HepG2 (cell line): ENCODE measurements around the gene ACSS2. TPM values are rescaled to one million over a fixed set of nuclear protein-coding genes. Genes with fewer than 3 reads are reported as not detected.

Source experiments
- CEBPG ChIP-seq: IDR thresholded peaks from 2 replicates; pipeline ENCODE4 v1.6.1; 2016
- GZF1 ChIP-seq: sonication (generic); formaldehyde crosslinking; IDR thresholded peaks from 2 replicates; pipeline ENCODE4 v1.5.1; 2020; ENCODE audit warnings: mild to moderate bottlenecking, missing genetic modification reagents
- HMGA1 ChIP-seq: sonication (generic); formaldehyde crosslinking; conservative IDR thresholded peaks from 2 replicates; pipeline ENCODE4 v1.4.0; 2020; ENCODE audit warnings: missing genetic modification reagents
- HNRNPUL1 ChIP-seq: fragments of 200-400 bp; formaldehyde crosslinking; IDR thresholded peaks from 2 replicates; pipeline ENCODE4 v1.6.1; 2017; ENCODE audit warnings: low read depth, mild to moderate bottlenecking, low read length, moderate library complexity
- IKZF4 ChIP-seq: sonication (generic); formaldehyde crosslinking; IDR thresholded peaks from 2 replicates; pipeline ENCODE4 v1.5.1; 2020; ENCODE audit warnings: borderline replicate concordance, mild to moderate bottlenecking, low read depth, missing genetic modification reagents; ENCODE audit errors: not compliant biosample characterization
- KDM1A ChIP-seq: IDR thresholded peaks from 2 replicates; pipeline ENCODE4 v1.6.1; 2016; ENCODE audit warnings: missing compliant biosample characterization
- KDM6A ChIP-seq: IDR thresholded peaks from 2 replicates; pipeline ENCODE4 v1.6.1; 2016; ENCODE audit warnings: low read depth
- MTA3 ChIP-seq: sonication (generic); formaldehyde crosslinking; IDR thresholded peaks from 2 replicates; pipeline ENCODE4 v1.4.0; 2020; ENCODE audit warnings: missing genetic modification reagents
- NCOA2 ChIP-seq: sonication (generic); formaldehyde crosslinking; IDR thresholded peaks from 2 replicates; pipeline ENCODE4 v1.8.0; 2022; ENCODE audit warnings: inconsistent platforms
- NKX3-1 ChIP-seq: sonication (generic); formaldehyde crosslinking; IDR thresholded peaks from 2 replicates; pipeline ENCODE4 v1.5.0; 2020; ENCODE audit warnings: missing genetic modification reagents
- PHF5A ChIP-seq: IDR thresholded peaks from one replicate; pipeline ENCODE4 v1.6.1; 2018; ENCODE audit warnings: low read depth, missing genetic modification reagents; ENCODE audit not compliant: unreplicated experiment
- PLRG1 ChIP-seq: fragments of 450-650 bp; conservative IDR thresholded peaks from 2 replicates; pipeline ENCODE4 v1.6.1; 2016
- RCOR2 ChIP-seq: IDR thresholded peaks from 2 replicates; pipeline ENCODE4 v1.6.1; 2016; ENCODE audit warnings: missing biosample characterization, missing genetic modification reagents
- THRA ChIP-seq: sonication (generic); formaldehyde crosslinking; IDR thresholded peaks from 2 replicates; pipeline ENCODE4 v1.4.0; 2020; ENCODE audit warnings: missing genetic modification reagents, borderline replicate concordance
- WIZ ChIP-seq: sonication (generic); formaldehyde crosslinking; IDR thresholded peaks from 2 replicates; pipeline ENCODE4 v1.5.1; 2020; ENCODE audit warnings: mild to moderate bottlenecking, missing genetic modification reagents
- ZFYVE20 ChIP-seq: sonication (generic); formaldehyde crosslinking; IDR thresholded peaks from 2 replicates; pipeline ENCODE4 v1.8.0; 2023; ENCODE audit warnings: low read depth, mild to moderate bottlenecking, moderate library complexity, missing genetic modification reagents, borderline replicate concordance
- ZNF17 ChIP-seq: sonication (generic); formaldehyde crosslinking; IDR thresholded peaks from 2 replicates; pipeline ENCODE4 v1.5.0; 2020; ENCODE audit warnings: mild to moderate bottlenecking, missing genetic modification reagents
- ZNF451 ChIP-seq: sonication (generic); formaldehyde crosslinking; IDR thresholded peaks from 2 replicates; pipeline ENCODE4 v1.5.0; 2020; ENCODE audit warnings: mild to moderate bottlenecking, missing genetic modification reagents
- ZNF546 ChIP-seq: sonication (generic); formaldehyde crosslinking; conservative IDR thresholded peaks from 2 replicates; pipeline ENCODE4 v1.8.1; 2023; ENCODE audit warnings: mild to moderate bottlenecking, missing genetic modification reagents
- ZNF558 ChIP-seq: sonication (generic); formaldehyde crosslinking; IDR thresholded peaks from 2 replicates; pipeline ENCODE4 v1.9.0; 2022; ENCODE audit warnings: mild to moderate bottlenecking, missing genetic modification reagents, borderline replicate concordance
- ZNF564 ChIP-seq: sonication (generic); formaldehyde crosslinking; IDR thresholded peaks from 2 replicates; pipeline ENCODE4 v1.8.1; 2023; ENCODE audit warnings: mild to moderate bottlenecking, missing genetic modification reagents
- ZNF766 ChIP-seq: sonication (generic); formaldehyde crosslinking; IDR thresholded peaks from 2 replicates; pipeline ENCODE4 v1.5.0; 2020; ENCODE audit warnings: missing genetic modification reagents, borderline replicate concordance
- ZNF784 ChIP-seq: sonication (generic); formaldehyde crosslinking; IDR thresholded peaks from 2 replicates; pipeline ENCODE4 v1.5.1; 2020; ENCODE audit warnings: missing genetic modification reagents, mild to moderate bottlenecking, borderline replicate concordance
- ZNF850 ChIP-seq: sonication (generic); formaldehyde crosslinking; conservative IDR thresholded peaks from 2 replicates; pipeline ENCODE4 v1.9.0; 2021; ENCODE audit warnings: mild to moderate bottlenecking, missing genetic modification reagents
- ZSCAN29 ChIP-seq: sonication (generic); formaldehyde crosslinking; conservative IDR thresholded peaks from 2 replicates; pipeline ENCODE4 v1.4.0; 2020; ENCODE audit warnings: mild to moderate bottlenecking, missing genetic modification reagents
- ZSCAN9 ChIP-seq: IDR thresholded peaks from 2 replicates; pipeline ENCODE4 v1.6.1; 2016; ENCODE audit warnings: borderline replicate concordance
- polyA plus RNA-seq, 8 experiments: library from polyadenylated mRNA; depleted of rRNA in 3 of 8; stranded (reverse) in 7 of 8; unstranded in 1 of 8; fragments of >200 nt; fragmentation: Illumina TruSeq in 4 of 8; extraction: Trizol in 4 of 8; gene quantifications; 2 replicates each; pipeline versions ENCODE4 v1.2.1 to v1.2.3, GENCODE V29; 2011 to 2016; ENCODE audit warnings: low read depth in 4 of 8, missing spikeins in 1 of 8, mixed read lengths in 1 of 8; ENCODE audit not compliant: insufficient read depth in 1 of 8
- total RNA-seq, 5 experiments: library from RNA; depleted of rRNA; stranded (reverse); fragments of >200 nt; fragmentation: Illumina TruSeq; extraction: Trizol; gene quantifications; 2 replicates each; pipeline ENCODE4 v1.2.3, GENCODE V29; 2016; ENCODE audit warnings: low read depth in 1 of 5
- TF ChIP-seq, protein P1 (sequence below): sonication (generic); formaldehyde crosslinking; IDR thresholded peaks from 2 replicates; pipeline ENCODE4 v1.4.0; 2020; ENCODE audit warnings: low read depth, mild to moderate bottlenecking, missing genetic modification reagents
- TF ChIP-seq, protein P2 (sequence below): sonication (generic); formaldehyde crosslinking; IDR thresholded peaks from 2 replicates; pipeline ENCODE4 v1.5.1; 2020; ENCODE audit warnings: mild to moderate bottlenecking, moderate library complexity, missing genetic modification reagents

The ACSS2 gene
- total and polyA plus RNA-seq, 2 of the 13 experiments (the other 11 are each of a cell fraction or from before 2014, with no cell fraction given) = 72.8 to 89.7 TPM

DNA sequence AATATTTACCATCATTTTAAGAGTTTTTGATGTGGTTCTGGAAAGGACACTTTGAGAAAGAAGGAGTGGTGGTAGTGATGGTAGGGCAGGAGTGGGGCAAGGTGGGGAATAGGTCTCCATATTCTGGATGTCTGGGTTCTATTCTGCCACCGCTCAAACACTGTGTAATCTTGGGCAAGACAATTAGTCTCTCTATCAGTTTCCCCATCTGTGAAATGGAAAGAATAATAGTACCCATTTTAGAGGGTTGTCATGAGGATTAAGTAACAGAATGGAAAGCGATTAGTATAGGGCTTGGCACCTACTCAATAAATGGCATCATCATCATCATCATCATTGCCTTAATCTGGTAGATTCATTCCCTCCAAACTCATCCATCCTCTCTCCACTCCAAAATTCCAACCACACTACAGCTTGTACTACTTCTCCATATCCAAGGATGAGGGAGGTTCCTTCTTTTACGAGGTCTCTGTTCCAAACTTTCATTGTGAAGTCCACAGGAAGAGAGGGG lies 2.8 kb upstream of the ACSS2 start (continued):
- TF ChIP-seq ZNF17 (CRISPR knock-in tag) = no peak
- no peak for TF ChIP-seq PLRG1
- no peak for TF ChIP-seq HNRNPUL1
- TF ChIP-seq NCOA2 (CRISPR knock-in tag) = no peak
- 0 out of 2 replicates have a peak, but pooled peaks have one; percentile 3 for TF ChIP-seq ZSCAN9 (CRISPR knock-in tag)
- 0 out of 2 replicates have a peak, but pooled peaks have one; percentile 16 for TF ChIP-seq ZNF451
- no peak for TF ChIP-seq ZNF766 (CRISPR knock-in tag)
- no peak for TF ChIP-seq ZNF546
- TF ChIP-seq PHF5A (CRISPR knock-in tag) = no peak
- TF ChIP-seq ZNF784 = no peak
- no peak for TF ChIP-seq CEBPG
- TF ChIP-seq ZNF564 (CRISPR knock-in tag) = no peak
- TF ChIP-seq NKX3-1 (CRISPR knock-in tag) = no peak
- no peak for TF ChIP-seq ZSCAN29 (CRISPR knock-in tag)
- TF ChIP-seq MTA3 (CRISPR knock-in tag) = no peak
- TF ChIP-seq ZNF850 = 0 out of 2 replicates have a peak, but pooled peaks have one; percentile 24
- no peak for TF ChIP-seq KDM6A
- no peak for TF ChIP-seq ZNF558 (CRISPR knock-in tag)
- TF ChIP-seq, protein P1, sequence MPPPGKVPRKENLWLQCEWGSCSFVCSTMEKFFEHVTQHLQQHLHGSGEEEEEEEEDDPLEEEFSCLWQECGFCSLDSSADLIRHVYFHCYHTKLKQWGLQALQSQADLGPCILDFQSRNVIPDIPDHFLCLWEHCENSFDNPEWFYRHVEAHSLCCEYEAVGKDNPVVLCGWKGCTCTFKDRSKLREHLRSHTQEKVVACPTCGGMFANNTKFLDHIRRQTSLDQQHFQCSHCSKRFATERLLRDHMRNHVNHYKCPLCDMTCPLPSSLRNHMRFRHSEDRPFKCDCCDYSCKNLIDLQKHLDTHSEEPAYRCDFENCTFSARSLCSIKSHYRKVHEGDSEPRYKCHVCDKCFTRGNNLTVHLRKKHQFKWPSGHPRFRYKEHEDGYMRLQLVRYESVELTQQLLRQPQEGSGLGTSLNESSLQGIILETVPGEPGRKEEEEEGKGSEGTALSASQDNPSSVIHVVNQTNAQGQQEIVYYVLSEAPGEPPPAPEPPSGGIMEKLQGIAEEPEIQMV (CRISPR knock-in tag) = no peak
- 0 out of 2 replicates have a peak, but pooled peaks have one; percentile 47 for TF ChIP-seq WIZ (CRISPR knock-in tag)
- TF ChIP-seq RCOR2 (CRISPR knock-in tag) = no peak
- TF ChIP-seq, protein P2, sequence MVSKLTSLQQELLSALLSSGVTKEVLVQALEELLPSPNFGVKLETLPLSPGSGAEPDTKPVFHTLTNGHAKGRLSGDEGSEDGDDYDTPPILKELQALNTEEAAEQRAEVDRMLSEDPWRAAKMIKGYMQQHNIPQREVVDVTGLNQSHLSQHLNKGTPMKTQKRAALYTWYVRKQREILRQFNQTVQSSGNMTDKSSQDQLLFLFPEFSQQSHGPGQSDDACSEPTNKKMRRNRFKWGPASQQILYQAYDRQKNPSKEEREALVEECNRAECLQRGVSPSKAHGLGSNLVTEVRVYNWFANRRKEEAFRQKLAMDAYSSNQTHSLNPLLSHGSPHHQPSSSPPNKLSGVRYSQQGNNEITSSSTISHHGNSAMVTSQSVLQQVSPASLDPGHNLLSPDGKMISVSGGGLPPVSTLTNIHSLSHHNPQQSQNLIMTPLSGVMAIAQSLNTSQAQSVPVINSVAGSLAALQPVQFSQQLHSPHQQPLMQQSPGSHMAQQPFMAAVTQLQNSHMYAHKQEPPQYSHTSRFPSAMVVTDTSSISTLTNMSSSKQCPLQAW = no peak; the same call in 1 of the 2 replicates
- no peak for TF ChIP-seq KDM1A (CRISPR knock-in tag)
- TF ChIP-seq THRA (CRISPR knock-in tag) = no peak
- TF ChIP-seq ZFYVE20 (CRISPR knock-in tag) = no peak
- TF ChIP-seq GZF1 (CRISPR knock-in tag) = no peak
- no peak for TF ChIP-seq HMGA1
- peak; percentile 12 for TF ChIP-seq IKZF4 (CRISPR knock-in tag)
